ENCODE data around the gene CTIF. TPM values are rescaled to one million over a fixed set of nuclear protein-coding genes. Genes with fewer than 3 reads are reported as not detected.

The CTIF gene
- total RNA-seq, 1 donor, result 65.9 TPM

- Histone ChIP-seq H2AFZ (ENCODE audit: low read length) (no peak overlapping the region), H3K27me3 (ENCODE audit: insufficient read depth, low read length) (no peaks in the 10 kb centered on the region), H4K20me1 (ENCODE audit: insufficient read depth, low read length) (no peaks in the 10 kb centered on the region), H3K79me2 (ENCODE audit: insufficient read depth, low read length) (peaks cover 71% of the 10 kb centered on the region), H3K9me3 (ENCODE audit: low read depth, low read length) (no peaks in the 10 kb centered on the region), H3K4me1 (ENCODE audit: insufficient read depth, low read length) (peaks cover 72% of the 10 kb centered on the region), H3K4me3 (ENCODE audit: insufficient read depth, low read length) (peak overlapping the region; percentile 46), H3K4me2 (ENCODE audit: insufficient read depth, low read length) (peak overlapping the region; percentile 74), H3K27ac (ENCODE audit: low read depth, low read length) (peak overlapping the region; percentile 94), H3K36me3 (ENCODE audit: insufficient read depth, low read length) (peaks cover 9% of the 10 kb centered on the region)
- no peak for DNase-seq (ENCODE audit: insufficient read length, low spot score, missing footprints)
- TF ChIP-seq CTCF (IDR thresholded peaks at IDR 0.05; ENCODE audit: extremely low read depth, low read depth, low read length), result no peak
These were observed 289.3 kb downstream of the CTIF start for GRCh38 chr18:48828194-48828545.

GRCh38 chr18:48828691-48829442 lies 290.0 kb downstream of the CTIF start:
- H3K9me3 ChIP-seq (ENCODE audit: low read depth, low read length), result no peaks in the 10 kb centered on the region
- no peak overlapping the region for H3K4me3 ChIP-seq (ENCODE audit: insufficient read depth, low read length)
- no peaks in the 10 kb centered on the region for H4K20me1 ChIP-seq (ENCODE audit: insufficient read depth, low read length)
- no peaks in the 10 kb centered on the region for H3K27me3 ChIP-seq (ENCODE audit: insufficient read depth, low read length)
- no peak for TF ChIP-seq CTCF (IDR thresholded peaks at IDR 0.05; ENCODE audit: extremely low read depth, low read depth, low read length)
- H3K27ac ChIP-seq (ENCODE audit: low read depth, low read length), result peak overlapping the region; percentile 94
- H3K4me2 ChIP-seq (ENCODE audit: insufficient read depth, low read length), result peak overlapping the region; percentile 74
- peaks cover 9% of the 10 kb centered on the region for H3K36me3 ChIP-seq (ENCODE audit: insufficient read depth, low read length)
- H3K79me2 ChIP-seq (ENCODE audit: insufficient read depth, low read length), result peaks cover 71% of the 10 kb centered on the region
- peaks cover 78% of the 10 kb centered on the region for H3K4me1 ChIP-seq (ENCODE audit: insufficient read depth, low read length)
- DNase-seq (ENCODE audit: insufficient read length, low spot score, missing footprints), result peak; percentile 47
- no peak overlapping the region for H2AFZ ChIP-seq (ENCODE audit: low read length)

- no peak overlapping the region for H3K4me3 ChIP-seq (ENCODE audit: insufficient read depth, low read length)
- no peaks in the 10 kb centered on the region for H3K9me3 ChIP-seq (ENCODE audit: low read depth, low read length)
- H3K4me1 ChIP-seq (ENCODE audit: insufficient read depth, low read length), result peaks cover 85% of the 10 kb centered on the region
- no peaks in the 10 kb centered on the region for H4K20me1 ChIP-seq (ENCODE audit: insufficient read depth, low read length)
- peak overlapping the region; percentile 25 for H3K4me2 ChIP-seq (ENCODE audit: insufficient read depth, low read length)
- H3K79me2 ChIP-seq (ENCODE audit: insufficient read depth, low read length), result peaks cover 71% of the 10 kb centered on the region
- peak; percentile 18 for DNase-seq (ENCODE audit: insufficient read length, low spot score, missing footprints)
- no peaks in the 10 kb centered on the region for H3K27me3 ChIP-seq (ENCODE audit: insufficient read depth, low read length)
- H2AFZ ChIP-seq (ENCODE audit: low read length), result no peak overlapping the region
- no peak for TF ChIP-seq CTCF (IDR thresholded peaks at IDR 0.05; ENCODE audit: extremely low read depth, low read depth, low read length)
- peak overlapping the region; percentile 94 for H3K27ac ChIP-seq (ENCODE audit: low read depth, low read length)
- peaks cover 9% of the 10 kb centered on the region for H3K36me3 ChIP-seq (ENCODE audit: insufficient read depth, low read length)
These were observed 290.8 kb downstream of the CTIF start for GRCh38 chr18:48829443-48830149.

- H3K4me1 ChIP-seq (ENCODE audit: insufficient read depth, low read length), result peaks cover 78% of the 10 kb centered on the region
- H4K20me1 ChIP-seq (ENCODE audit: insufficient read depth, low read length), result no peaks in the 10 kb centered on the region
These were observed 292.4 kb downstream of the CTIF start for GRCh38 chr18:48831113-48831759.

More at GRCh38 chr18:48831113-48831759, 292.4 kb downstream of the CTIF start:
- Histone ChIP-seq H3K79me2 (ENCODE audit: insufficient read depth, low read length) (peaks cover 75% of the 10 kb centered on the region), H3K4me2 (ENCODE audit: insufficient read depth, low read length) (no peak overlapping the region), H2AFZ (ENCODE audit: low read length) (no peak overlapping the region), H3K27me3 (ENCODE audit: insufficient read depth, low read length) (no peaks in the 10 kb centered on the region), H3K27ac (ENCODE audit: low read depth, low read length) (peak overlapping the region; percentile 24), H3K9me3 (ENCODE audit: low read depth, low read length) (no peaks in the 10 kb centered on the region), H3K36me3 (ENCODE audit: insufficient read depth, low read length) (peaks cover 9% of the 10 kb centered on the region), H3K4me3 (ENCODE audit: insufficient read depth, low read length) (no peak overlapping the region)
- TF ChIP-seq CTCF (IDR thresholded peaks at IDR 0.05; ENCODE audit: extremely low read depth, low read depth, low read length), result no peak
- DNase-seq (ENCODE audit: insufficient read length, low spot score, missing footprints), result peak; percentile 70
